Activated CD4-positive, alpha-beta T cell treated with anti-CD3 and anti-CD28 coated beads for 1 hour (primary cell): ENCODE results near the gene IGF2BP2.

Source experiments
- DNase-seq: peaks from one replicate; pipeline ENCODE4 v3.0.0-alpha.2; 2020

IGF2BP2 gene

DNA sequence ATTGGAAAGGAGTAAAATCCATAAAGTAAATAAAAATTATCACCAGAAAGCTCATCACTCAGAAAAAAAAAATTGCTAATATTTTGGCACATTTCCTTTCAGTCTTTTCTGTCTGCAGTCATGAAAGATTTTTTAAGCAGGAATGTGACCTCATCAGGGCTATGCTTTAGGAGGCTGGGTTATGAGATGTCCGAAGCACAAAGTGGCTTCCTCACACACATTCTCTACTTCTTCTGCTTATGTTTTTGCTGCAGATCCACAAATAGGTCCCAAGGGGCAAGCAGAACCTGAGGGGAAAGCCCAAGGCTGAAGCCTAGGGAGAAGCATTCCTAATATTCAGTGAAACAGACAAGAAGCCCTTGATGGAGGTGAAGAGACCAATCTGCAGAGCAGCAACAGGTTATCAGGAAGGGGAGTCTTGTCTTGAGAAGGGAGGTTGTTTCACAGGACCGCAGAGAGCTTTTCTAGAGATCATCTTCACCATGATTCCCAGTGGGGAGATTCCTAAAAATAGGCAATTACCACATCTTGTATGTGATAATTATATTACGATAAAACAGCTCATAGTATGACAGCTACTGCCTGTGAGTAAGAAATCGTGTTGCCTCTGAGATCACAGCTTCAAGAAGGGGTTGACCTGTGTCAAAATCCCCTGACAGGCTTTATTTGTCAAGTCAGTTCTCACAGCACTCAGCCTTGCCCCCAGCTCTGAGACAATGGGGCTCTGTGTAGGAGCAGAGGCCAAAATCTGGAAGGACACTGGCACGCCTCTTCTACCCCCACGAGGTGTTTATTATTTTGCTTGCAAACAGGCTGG lies 60.5 kb downstream of the IGF2BP2 start:
- DNase-seq = no peak

DNA sequence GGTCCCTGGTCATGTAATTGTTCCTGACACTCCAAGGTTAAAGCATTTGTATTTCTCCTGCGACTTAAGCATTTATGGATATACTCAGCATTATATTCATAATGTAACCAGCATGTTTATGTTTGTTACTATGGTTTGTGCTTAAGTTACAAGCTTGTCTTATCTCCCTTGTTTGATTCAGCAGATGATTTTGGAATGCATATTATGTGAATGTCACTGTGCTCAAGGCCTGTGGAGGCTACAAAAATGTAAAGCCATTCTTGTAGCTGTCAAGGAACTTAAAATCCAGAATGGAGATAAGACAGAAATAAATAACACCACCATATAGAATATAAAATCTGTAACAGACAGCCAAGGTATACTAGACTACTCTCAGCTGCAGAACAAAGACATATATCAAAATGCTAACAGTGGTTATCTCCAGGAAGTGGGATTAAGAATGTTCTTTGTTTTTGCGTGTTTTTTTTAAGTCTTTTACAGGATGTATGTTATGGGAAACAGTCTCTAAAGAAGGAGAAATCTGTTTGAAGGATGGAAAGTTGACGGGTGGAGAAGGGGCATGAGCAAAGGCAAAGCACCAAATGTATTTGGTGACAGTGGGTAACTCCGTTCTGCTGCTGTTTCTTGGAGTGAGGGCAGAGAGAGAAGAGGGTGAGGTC lies 61.4 kb downstream of the IGF2BP2 start:
- no peak for DNase-seq

DNA sequence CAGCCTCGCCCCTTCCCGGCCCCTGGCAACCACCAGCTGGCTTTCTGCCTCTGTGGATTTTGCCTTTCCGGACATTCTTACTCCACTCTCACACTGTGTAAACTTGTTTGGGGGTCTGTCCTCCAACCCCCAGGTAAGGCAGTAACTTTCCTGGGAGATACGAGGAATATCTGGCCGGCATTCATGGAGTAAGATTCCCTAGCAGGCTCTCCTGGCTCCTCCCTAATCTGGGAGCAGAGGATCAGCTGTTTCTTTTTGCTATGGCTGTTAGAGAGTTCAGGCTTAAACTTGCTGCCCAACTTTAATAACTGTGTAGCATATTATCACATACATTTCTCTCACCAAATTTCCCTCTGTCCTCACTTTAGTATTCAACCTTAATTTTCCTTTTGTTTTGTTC lies 64.3 kb downstream of the IGF2BP2 start:
- no peak for DNase-seq

DNA sequence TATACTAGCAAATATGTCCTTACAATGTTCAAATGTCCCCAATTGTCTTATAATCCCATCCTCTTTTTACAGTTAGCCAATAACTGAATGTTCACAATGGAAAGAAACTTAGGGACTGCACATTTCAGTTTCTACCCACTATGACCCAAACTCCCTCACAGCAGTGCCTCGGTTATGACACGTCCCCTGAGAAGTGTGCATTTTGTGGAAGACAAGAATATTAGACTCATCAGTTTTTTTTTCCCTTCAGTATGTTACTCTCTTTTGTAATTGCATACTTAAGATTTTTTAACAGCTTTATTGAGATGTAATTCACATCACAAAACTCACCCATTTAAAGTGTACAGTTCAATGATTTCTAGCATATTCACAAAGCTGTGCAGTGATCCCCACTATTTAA lies 64.8 kb downstream of the IGF2BP2 start:
- DNase-seq = no peak

DNA sequence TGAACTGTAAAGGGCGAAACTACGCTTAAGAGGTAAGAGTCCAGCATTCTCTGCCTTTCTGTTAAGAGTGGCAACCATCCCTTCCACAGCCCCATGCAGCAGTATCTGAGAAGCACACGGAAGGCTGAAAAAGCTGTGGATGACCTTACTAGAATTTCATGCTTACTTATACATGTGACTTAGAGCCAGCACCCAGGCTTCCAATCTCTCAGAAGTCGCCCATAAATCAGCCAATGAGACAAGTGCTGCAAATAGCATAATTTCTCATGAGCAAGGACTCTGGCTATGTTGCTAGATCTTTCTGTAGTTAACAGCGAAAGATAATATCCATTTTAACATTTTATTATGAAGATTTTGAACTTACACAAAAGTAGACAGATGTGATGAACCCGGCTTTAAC lies 65.3 kb downstream of the IGF2BP2 start:
- DNase-seq = no peak

DNA sequence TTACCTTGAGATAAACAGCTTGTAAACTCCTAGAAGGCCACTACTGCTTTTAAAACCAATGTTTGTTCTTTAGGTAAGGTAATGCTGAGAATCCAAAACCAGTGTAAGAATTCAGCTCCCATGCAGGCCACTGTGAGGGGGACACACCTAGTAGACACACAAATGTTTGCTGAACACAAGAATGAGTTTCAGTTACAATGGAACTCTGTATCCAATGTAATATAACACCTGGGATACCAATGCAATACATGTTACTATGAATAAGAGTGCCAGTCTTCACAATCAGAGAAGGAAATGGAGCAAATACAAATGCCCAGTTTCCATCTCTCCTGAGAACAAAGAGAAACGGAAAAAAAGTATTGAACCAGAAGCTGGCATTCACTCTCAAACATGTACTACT lies 65.9 kb downstream of the IGF2BP2 start:
- DNase-seq = no peak

DNA sequence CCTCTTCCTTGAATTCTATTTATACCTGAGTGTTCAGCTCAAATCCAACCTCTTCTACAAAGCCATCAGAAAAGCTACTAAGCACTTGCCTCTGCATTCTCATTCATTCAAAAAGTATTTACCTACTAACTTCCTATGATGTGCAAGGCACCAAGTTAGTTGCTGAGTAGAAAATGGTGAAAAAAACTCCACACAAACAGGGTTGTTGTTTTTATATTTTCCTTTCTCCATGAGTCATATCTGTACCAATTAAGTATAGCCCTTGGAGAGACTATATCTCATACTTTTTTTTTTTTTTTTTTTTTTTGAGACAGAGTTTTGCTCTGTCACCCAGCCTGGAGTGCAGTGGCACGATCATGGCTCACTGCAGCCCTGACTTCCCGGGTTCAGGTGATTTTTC lies 67.7 kb downstream of the IGF2BP2 start:
- DNase-seq = no peak

DNA sequence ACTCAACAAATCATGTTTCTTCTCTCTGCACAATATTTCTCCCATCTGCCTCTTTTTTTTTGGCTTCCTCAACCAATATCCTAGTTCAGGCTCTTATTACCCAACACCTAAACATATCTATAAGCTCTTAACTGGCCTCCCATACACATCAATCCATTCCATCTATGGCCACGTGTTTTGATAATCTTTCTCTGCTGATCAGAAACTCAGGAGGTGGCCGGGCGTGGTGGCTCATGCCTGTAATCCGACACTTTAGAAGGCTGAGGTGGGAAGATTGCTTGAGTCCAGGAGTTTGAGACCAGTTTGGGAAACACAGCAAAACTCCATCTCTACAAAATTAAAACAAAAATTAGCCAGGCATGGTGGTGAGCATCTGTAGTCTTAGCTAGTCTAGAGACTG lies 68.4 kb downstream of the IGF2BP2 start:
- DNase-seq = no peak

DNA sequence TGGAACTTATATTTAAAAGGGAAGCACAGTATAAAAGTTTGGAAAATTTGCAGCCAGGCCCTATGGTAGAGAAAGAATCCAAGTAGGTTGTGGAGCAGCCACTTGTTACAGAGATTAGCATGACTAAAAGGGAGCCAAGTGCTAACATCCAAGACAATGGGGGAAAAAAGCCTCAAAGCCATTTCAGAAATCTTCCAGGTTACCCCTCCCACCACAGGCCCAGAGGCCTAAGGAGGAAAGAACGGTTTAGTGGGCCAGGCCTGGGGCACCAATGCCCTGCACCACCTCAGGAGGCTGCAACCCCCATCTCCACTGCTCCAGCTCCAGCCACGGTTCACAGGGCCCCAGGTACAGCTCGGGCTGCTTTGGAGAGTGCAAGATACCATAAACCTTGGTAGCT lies 69.9 kb downstream of the IGF2BP2 start:
- no peak for DNase-seq

DNA sequence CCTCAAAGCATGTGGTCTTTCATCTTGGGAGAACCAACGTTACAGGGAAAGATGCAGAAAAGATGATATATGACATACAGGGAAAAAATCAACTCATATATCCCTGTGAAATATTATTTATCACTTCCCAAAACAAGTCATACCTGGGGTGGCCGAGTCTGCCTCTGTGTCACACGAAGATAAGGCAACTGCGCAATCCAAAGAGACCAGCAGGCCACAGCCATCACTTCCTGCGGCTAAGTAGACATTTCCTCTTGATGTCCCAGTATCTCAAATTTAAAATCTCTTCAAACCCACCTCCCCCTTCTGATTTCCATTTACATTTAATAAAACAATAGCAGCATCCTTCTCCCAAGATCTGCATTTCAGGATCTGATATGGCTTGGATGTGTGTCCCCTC lies 71.5 kb downstream of the IGF2BP2 start:
- DNase-seq = no peak

DNA sequence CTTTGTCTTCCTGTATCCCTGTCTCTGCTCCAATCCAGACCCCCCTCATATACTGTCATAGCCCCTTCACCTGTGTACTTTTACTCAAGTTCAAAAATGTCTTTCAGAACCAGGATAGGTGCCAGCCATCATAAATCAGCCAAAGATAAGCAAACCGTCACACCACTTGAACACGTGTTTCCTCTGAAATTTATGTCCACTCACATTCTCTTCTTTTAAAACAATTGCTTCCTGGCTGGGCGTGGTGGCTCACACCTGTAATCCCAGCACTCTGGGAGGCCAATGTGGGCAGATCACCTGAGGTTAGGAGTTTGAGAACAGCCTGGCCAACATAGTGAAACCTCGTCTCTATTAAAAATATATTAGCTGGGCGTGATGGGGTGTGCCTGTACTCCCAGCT lies 74.1 kb downstream of the IGF2BP2 start:
- DNase-seq = no peak

DNA sequence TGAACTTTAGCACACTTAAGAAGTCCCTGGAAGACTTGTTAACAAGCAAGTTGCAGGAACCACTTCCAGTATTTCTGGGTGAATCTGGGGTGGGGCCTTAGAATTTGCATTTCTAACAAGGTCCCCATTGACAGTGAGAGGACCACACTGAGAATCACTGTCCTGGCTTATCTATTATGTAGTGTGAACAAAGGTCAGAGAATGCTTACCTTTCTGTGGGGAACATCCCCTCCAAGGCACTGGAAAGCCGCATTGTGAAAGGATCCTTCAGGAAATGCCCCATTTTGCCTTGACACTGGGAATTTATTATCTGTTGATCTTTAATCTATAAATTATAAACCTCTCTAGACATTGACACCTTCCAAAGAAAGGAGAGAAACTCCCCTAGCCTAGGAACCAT lies 74.8 kb downstream of the IGF2BP2 start:
- no peak for DNase-seq

DNA sequence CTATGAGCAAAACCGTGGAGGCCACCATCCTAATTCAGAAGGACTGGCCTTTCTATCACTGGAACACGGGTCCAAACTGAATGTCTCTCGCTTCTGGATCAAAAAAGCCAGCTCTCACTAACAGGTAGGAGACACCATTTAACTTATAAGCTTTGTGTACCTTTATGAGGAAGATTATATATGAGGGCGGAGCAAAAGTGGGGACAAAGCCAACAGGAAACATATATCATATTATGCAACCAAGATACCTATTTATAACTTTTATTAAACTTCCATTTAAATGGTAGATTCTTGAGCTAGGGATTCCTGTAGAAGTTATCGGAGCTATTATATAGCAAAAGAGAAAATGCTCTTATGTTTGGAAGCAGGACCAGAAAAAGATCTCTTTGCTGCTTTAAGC lies 78.4 kb downstream of the IGF2BP2 start:
- DNase-seq = no peak

DNA sequence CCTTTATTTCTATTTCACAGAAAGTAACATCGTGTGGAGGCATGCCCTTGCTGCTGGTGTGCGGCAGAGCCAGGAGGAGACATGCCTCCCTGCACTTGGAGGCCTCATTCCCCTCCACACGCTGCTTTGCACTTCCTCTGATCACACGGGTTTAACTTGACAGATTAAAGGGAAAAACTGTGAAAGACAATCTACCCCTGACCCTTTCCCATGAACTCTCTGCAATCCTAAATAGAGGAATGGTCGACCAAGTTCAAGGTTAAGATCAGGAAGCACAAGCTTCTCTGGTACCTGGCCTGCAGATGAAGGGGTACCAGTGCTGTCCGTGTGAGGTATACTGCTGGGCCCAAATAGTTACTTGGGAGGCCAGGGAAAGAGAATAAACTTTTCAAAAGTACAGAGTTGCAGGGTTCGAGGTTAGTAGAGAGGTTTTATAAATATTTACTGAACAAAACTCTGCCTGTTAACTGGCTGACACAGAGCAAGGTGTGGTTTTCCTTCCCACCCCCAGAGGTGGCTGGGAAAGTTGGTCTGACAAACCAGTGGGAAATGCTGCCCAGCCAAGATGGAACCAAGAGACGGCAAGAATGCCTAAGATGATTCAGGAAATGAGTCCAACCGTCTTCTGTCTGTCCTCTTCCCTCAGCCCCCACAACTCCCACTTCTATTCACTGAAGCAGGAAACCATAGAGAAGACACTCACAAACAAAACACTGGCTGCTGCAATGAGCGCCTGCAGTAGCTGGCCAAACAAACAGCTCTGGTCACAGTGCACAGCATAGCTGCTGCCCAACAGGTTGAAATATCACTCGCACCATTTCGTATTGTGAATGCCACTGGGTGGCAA lies 79.6 kb downstream of the IGF2BP2 start:
- DNase-seq = no peak

DNA sequence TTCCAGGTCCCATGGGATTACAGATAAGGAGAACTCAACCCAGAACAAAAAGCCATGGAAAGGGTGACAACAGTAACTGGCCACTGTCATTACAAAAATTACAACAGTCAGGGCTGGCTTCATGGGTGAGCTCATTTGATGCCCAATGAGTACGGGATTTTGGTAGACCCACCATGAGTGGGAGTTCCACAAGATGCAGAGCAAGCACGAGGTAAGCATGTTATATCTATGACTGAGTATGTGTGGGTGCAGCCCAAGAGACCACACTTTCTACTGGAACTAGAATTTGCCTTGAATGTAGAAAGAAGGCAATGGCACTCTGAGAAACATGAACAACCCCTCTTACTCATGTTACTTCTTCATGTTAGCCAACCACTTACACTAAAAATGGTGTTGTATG lies 83.3 kb downstream of the IGF2BP2 start:
- no peak for DNase-seq

DNA sequence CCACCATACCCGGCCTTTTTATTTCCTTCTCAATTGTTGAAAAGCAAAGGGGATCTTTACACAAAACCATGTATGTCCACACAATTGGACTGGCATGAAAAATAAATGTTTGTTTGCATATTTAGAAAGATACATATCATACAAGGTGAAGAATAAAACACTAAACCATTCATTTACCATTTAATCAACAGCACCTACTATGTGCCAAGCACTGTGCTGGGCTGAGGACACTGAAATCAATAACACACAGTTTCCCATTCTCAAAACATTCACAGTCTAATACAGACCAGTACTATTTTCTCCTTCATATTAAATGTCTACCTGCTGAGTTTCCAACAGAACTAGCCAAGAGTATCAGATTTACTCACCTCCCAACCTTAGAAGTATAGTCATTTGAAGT lies 84.7 kb downstream of the IGF2BP2 start:
- DNase-seq = no peak

DNA sequence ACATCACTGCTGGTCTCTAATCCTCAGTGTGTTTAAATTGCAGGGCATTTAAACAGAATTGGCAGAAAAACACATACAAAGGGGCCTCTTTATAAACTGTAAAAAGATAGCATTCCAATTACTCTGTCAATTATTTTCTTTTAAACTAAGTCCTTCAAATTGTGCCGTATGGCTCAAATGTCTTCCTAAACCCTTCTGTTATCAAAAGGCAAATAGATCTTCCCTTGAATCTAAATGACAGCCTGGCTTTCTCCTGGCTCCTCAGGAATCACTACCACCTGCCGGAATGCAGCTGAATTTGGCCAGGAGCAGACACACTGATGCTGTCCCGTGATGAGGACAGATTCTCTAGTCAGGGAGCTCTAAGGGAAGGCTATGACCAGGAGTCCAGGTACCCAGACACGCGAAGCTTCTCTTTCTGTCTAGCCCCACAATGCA lies 85.6 kb downstream of the IGF2BP2 start:
- no peak for DNase-seq

DNA sequence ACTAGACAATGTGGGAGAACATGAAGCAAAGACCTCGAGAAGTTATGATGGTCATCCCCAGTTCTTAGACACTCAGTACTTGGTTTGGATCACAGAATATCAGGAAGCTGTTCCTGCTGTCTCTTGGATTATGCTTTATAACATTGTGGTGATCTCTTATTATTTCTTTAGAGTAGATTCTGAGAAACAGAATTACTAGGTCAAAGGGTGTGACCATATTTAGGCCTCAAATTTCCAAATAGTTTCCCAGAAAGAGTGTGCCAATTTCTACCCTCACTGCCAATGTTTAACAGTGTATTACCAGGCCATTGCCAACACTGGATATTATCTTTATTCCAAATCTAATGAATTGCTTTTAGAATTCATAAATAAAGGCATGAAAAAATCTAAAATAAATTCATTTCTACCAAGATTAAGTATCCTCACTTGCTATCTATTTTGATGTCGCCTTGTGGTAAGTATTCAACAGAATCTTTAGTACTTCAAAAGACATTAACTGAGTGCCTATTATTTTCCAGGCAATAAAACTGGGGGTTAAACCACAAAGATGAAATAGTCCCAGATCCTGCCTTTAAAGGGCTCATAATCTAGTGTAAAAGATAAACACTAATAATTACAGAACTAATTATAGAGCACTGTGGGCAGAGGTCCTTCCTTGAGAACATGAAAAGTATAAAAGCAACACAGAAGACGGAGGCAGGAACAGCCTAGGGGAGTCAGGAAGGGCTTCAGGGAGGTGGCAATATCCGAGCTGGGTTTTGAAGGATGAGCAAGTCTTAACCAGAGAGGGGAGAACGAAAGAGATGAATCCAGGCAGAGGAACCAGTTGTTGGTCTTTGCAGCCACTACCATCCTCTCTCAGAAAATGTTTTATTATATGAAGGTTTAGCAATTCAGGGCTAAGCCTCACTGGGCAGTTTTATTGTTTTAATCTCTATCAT lies 86.8 kb downstream of the IGF2BP2 start:
- no peak for DNase-seq

DNA sequence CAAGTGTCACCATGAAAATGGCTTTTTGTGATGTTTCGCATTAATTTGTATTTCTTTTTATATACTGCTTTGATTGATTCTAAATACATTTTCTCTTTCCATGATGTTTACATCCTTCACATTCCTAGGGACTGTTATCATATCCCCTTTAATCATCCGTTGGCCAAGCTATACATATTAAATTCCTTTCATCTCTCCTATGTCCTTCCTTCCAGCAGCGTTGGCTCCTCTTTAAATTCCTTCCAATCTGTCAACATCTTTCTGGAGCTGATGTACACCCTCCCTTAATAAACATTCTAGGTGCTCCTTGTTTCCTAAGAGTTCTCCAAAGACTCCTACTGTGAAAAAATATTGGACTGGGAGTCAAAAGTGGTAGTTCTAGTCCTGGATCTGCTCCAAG lies 87.8 kb downstream of the IGF2BP2 start:
- no peak for DNase-seq

DNA sequence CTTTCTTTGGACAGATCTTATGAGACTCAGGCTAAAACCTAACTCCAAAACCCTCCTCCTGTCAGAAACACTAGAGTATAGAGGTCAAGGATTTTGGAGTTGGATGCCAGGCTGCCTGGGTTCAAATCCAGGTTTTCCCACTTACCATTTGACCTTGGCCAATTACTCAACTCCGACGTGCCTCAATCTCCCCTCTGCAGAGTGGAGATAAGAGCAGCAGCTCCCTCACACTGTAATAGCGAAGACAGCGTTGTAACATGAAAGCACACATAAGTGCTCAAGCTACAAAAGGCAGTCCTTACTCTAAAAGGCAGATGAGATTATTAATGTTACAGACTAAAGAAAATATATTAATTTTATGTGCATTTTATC lies 90.1 kb downstream of the IGF2BP2 start:
- DNase-seq = no peak

DNA sequence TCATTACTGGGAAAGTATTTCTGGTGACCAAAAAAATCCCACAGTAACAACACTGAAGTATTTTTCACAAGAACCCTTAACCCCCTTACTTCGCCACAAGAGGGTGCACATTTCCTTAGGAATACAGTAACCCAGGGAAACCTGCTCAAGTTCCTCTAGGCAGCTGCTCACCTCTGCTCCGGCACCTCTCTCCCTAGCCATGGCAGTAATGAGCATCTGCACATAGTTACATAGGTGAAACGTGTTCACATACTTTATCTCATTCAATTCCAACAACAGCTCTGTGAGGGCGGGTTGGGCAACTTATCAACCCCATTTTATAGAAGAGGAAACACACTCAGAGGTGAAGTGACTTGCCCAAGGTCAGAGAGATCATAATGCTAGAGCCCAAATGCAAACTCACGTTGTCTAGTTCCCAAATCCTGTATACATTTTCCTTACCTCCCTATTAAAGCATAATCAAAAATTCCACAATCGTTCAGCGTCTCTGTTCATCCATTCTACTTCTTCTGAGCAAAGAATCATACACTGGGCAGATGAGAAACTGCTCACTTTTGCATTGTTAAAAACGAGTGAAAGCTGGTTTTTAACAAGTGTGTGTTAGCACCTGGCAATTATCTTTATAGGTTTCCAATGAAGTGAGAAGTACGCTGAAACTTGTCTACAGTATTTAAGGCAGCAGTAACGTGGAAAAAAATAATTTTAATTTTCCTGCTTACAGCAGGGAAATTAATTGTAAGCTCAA lies 90.7 kb downstream of the IGF2BP2 start:
- no peak for DNase-seq

DNA sequence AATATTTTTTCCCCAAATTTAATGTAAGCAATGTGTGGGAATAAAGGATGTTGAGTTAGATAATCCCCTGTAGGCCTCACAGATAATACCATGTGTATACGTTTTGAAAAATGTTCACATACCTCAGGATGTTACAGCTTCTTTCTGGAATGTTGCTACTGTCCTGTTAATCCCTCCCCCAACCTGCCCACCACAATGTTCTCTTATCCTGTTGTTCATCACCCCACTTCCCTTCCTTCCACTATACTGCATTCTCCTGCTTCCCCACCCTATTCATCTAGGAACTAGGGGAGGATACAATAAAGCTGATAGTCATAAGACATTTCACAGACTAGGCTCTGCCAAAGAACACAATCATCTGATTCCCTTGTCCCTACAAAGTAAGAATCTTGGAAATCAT lies 92.1 kb downstream of the IGF2BP2 start:
- DNase-seq = no peak
